22Rv1 (cell line): ENCODE data around the gene C5.

ENCODE experiments used
- H3K27ac ChIP-seq: fragments of 450-650 bp; 2 replicates; pipeline ENCODE4 v1.5.1; 2017
- ZFX ChIP-seq: fragments of 450-650 bp; IDR thresholded peaks from 2 replicates; pipeline ENCODE4 v1.6.1; 2017; ENCODE audit warnings: antibody characterized with exemption, borderline replicate concordance
- TF ChIP-seq, protein P1 (sequence below): fragments of 450-650 bp; IDR thresholded peaks from 2 replicates; pipeline ENCODE4 v1.5.1; 2017; ENCODE audit warnings: mild to moderate bottlenecking

The C5 gene

DNA sequence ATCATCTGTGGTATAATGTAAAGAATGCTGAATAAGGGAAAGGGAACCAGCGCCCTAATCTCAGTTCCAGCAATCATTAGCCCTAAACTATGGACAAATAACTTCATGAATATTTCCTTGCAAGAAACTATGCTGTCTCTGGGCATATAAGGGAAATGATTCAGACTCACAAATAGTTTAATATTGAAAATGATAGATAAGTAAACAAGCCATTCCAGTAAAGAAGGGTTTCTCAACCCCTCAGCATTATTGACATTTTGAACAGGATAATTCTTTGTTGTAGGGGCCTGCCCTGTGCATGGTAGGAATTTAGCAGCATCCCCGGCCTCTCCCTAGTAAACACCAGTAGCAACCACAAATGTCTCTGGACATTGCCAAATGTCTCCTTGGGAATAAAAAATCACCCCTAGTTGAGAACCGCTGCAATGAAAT is 23.8 kb downstream of the C5 start:
- H3K27ac ChIP-seq = no peak overlapping the region
- TF ChIP-seq, protein P1, sequence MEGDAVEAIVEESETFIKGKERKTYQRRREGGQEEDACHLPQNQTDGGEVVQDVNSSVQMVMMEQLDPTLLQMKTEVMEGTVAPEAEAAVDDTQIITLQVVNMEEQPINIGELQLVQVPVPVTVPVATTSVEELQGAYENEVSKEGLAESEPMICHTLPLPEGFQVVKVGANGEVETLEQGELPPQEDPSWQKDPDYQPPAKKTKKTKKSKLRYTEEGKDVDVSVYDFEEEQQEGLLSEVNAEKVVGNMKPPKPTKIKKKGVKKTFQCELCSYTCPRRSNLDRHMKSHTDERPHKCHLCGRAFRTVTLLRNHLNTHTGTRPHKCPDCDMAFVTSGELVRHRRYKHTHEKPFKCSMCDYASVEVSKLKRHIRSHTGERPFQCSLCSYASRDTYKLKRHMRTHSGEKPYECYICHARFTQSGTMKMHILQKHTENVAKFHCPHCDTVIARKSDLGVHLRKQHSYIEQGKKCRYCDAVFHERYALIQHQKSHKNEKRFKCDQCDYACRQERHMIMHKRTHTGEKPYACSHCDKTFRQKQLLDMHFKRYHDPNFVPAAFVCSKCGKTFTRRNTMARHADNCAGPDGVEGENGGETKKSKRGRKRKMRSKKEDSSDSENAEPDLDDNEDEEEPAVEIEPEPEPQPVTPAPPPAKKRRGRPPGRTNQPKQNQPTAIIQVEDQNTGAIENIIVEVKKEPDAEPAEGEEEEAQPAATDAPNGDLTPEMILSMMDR = no peak
- no peak for TF ChIP-seq ZFX

DNA sequence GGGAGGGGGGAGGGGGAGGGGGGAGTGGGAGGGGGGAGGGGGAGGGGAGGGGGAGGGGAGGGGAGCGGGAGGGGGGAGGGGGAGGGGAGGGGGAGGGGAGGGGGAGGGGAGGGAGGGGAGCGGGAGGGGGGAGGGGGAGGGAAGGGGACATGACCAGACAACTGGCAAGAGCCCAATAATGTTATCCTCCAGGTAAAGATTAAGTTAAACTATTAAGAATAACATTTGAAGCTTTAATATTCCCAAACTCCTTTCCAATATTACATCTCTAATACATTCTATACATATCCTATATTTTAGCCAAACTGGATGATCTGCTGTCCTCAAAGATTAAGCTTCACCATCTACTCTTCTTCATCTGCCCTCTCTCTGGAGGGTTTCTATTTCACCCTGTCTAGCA is 25.8 kb downstream of the C5 start:
- no peak overlapping the region for H3K27ac ChIP-seq
- TF ChIP-seq, protein P1 = no peak
- TF ChIP-seq ZFX = no peak

DNA sequence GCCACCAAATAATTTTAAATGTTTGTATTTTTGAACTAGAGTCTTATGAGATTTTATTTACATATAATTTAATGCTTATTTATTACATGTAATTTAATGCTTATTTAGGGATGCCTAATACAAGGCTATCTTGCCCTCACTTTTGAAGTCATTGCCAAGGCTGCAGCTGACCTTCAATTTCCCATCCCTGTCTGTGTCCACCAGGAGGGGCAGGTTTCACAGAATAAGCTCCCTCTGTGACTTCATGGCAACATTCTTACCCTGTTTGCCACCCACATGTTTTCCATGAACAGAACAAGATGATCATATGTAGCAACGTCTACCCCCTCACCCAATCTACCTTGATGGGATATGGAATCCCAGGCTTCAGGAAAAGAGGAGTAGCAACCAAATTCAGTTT is 27.0 kb downstream of the C5 start:
- no peak for TF ChIP-seq ZFX
- TF ChIP-seq, protein P1 = no peak
- no peak overlapping the region for H3K27ac ChIP-seq

DNA sequence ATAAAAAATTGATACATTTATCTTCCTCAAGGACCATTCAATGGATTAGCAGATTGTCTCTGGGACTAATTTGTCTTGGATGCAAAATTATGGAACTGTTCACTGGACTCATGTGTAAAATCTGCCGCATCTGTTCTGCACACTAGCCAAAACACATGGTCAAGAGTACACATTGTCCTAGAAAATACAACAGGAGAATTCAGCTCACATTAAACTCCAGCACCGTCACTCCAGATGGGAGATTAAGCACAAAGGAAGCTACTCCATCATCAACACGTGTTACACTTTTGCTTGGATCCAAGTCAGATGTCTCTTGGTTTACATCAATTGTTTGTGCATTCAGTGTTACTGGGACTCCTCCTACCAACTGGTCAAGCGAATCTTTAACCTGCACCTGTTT is 28.8 kb downstream of the C5 start:
- TF ChIP-seq, protein P1 = no peak
- no peak for TF ChIP-seq ZFX
- H3K27ac ChIP-seq = no peak overlapping the region

DNA sequence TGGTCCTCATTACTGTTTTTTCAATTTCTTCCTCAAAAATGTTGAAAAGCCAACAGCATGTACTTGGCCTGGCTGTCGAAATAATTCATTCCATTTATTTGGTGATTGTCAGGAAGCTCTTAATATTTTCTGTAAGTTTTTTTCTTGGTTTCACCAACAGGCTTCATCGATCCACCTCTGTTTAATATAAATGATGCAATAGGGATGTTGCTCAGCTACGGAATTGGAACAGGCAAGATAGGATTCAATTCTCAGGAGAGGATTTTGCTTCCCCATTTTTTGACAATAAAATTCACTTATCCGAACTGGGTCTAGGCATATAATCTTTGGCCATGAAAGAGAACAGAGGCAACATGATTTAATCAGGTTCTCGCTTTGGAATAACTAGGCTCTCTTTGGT is 30.8 kb downstream of the C5 start:
- TF ChIP-seq, protein P1 = no peak
- no peak for TF ChIP-seq ZFX
- no peak overlapping the region for H3K27ac ChIP-seq

DNA sequence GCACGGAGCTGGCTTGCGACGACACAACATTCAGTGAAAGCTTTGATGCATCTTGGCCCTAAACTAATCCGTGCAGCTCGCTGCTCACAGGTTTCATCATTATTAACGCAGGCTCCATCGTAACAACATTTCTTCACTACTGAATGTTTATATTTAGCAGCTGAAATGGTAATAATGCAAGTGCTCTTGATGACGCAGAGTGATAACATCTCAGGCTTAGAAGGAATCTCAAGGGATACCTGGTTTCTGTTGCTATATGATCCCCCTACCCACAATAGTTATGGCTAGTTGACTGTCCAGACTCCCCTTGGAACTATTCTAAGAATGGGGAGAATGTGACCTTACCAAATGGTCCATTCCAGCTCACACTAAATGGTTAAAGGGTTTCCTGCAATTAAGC is 36.2 kb downstream of the C5 start:
- H3K27ac ChIP-seq = no peak overlapping the region
- TF ChIP-seq ZFX = no peak
- TF ChIP-seq, protein P1 = no peak

DNA sequence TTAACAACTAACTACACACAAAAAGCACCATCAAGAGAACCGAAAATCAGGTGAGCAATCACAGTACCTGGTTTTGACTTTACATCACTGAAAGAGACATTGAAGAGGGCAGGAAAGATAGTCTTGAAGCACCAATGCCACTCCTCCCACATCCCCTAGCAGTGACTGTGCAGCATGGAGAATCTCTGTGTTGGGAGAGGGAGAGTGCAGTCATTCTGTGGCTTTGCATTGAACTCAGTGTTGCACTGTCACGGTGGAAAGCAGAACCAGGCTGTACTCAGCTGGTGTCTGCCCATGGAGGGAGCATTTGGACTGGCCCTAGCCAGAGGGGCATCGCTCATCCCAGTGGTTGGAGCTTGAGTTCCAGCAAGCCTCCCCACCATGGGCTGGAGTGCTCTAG is 40.4 kb downstream of the C5 start:
- TF ChIP-seq ZFX = no peak
- TF ChIP-seq, protein P1 = no peak

More for the DNA sequence above, 40.4 kb downstream of the C5 start:
- H3K27ac ChIP-seq = no peak overlapping the region
